Fibroblast of mammary gland (primary cell): ENCODE measurements around the gene FAF1.
"Not testable (repeated sequence)": the region's sequence is repeated elsewhere in the genome, so short reads cannot be mapped to it uniquely, and the experiment has no call there.

Experiments used
- DNase-seq: peaks from one replicate; pipeline ENCODE4 v3.0.0-alpha.2; 2010; ENCODE audit warnings: low read depth
- H3K4me3 ChIP-seq: 2 replicates; pipeline ENCODE4 v1.5.1; 2011; ENCODE audit warnings: low read depth, mild to moderate bottlenecking, low read length, moderate library complexity; ENCODE audit not compliant: control insufficient read depth
- CTCF ChIP-seq: conservative IDR thresholded peaks from 2 replicates; pipeline ENCODE4 v1.5.1; 2011; ENCODE audit warnings: low read depth, low read length, inconsistent platforms; ENCODE audit not compliant: control insufficient read depth, insufficient read depth

FAF1 gene

GRCh38 chr1:50913954-50914353 is 46.1 kb downstream of the FAF1 start:
- H3K4me3 ChIP-seq: no peak overlapping the region
- TF ChIP-seq CTCF: no peak
- no peak for DNase-seq

DNA sequence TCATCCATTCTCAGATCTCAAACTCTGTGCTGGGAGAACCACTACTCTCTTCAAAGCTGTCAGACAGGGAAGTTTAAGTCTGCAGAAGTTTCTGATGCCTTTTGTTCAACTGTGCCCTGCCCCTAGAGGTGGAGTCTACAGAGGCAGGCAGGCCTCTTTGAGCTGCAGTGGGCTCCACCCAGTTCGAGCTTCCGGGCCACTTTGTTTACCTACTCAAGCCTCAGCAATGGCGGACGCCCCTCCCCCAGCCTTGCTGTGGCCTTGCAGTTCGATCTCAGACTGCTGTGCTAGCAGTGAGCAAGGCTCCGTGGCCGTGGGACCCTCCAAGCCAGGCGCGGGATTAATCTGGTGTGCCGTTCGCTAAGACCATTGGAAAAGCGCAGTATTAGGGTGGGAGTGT is 49.7 kb downstream of the FAF1 start:
- not testable (repeated sequence) for H3K4me3 ChIP-seq, DNase-seq

DNA sequence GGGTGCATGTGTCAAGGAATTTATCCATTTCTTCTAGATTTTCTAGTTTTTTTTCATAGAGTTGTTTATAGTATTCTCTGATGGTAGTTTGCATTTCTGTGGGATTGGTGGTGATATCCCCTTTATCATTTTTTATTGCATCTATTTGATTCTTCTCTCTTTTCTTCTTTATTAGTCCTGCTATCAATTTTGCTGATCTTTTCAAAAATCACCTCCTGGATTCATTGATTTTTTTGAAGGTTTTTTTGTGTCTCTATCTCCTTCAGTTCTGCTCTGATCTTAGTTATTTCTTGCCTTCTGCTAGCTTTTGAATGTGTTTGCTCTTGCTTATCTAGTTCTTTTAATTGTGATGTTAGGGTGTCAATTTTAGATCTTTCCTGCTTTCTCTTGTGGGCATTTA is 52.5 kb downstream of the FAF1 start:
- not testable (repeated sequence) for DNase-seq

GRCh38 chr1:50906050-50906449 is 54.0 kb downstream of the FAF1 start:
- H3K4me3 ChIP-seq, DNase-seq: not testable (repeated sequence)

More for the DNA sequence above, 52.5 kb downstream of the FAF1 start:
- not testable (repeated sequence) for H3K4me3 ChIP-seq

- H3K4me3 ChIP-seq: no peak overlapping the region
- DNase-seq: no peak
- TF ChIP-seq CTCF: no peak
Observed at GRCh38 chr1:50902419-50902818, 57.6 kb downstream of the FAF1 start.

DNA sequence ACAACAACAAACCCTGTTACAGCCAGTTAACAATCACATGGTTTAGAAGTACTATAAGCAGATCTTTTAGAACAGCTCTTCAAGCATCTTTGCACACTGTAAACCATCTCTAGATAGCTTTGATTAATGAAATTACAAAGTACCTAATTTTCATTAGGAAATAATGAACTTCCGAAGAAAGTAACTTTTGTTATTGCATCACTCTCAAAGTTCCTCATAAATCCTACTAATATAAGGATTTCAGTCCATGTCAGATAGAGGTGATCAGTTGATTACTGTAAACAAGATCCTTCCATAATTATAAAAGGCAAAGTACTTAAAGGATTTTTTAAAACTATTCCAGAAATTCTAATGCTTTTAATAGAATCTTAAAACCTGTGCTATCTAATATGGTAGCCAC is 58.2 kb downstream of the FAF1 start:
- no peak overlapping the region for H3K4me3 ChIP-seq
- DNase-seq: no peak
- no peak for TF ChIP-seq CTCF

GRCh38 chr1:50898773-50899172 is 61.3 kb downstream of the FAF1 start:
- no peak for TF ChIP-seq CTCF
- H3K4me3 ChIP-seq: no peak overlapping the region
- no peak for DNase-seq

- no peak for DNase-seq
- TF ChIP-seq CTCF: no peak
- no peak overlapping the region for H3K4me3 ChIP-seq
Observed at GRCh38 chr1:50894340-50894739, 65.7 kb downstream of the FAF1 start.

DNA sequence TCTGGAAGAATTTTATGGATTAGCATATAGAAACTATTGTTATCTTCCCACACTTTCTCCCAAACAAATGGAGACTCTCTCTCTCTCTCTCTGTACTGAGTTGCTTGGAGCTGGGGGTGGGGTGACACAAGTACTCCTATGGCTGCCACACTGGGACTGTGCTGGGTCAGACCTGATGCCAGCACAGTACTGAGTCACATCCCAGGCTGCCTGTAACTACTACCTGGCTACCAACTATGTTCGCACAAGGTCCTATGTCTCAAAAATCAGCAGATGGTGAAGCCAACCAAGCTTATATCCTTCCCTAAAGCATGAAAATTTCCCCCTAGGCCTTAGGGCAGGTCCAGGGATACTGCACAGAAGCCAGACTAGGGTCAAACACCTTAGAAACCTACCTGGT is 66.6 kb downstream of the FAF1 start:
- DNase-seq: no peak
- TF ChIP-seq CTCF: no peak
- H3K4me3 ChIP-seq: no peak overlapping the region

DNA sequence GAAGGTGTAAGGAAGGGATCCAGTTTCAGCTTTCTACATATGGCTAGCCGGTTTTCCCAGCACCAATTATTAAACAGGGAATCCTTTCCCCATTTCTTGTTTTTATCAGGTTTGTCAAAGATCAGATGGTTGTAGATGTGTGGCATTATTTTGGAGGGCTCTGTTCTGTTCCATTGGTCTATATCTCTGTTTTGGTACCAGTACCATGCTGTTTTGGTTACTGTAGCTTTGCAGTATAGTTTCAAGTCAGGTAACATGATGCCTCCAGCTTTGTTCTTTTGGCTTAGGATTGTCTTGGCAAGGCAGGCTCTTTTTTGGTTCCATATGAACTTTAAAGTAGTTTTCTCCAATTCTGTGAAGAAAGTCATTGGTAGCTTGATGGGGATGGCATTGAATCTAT is 72.5 kb downstream of the FAF1 start:
- not testable (repeated sequence) for DNase-seq, H3K4me3 ChIP-seq
